K562 (cell line): Measurements from ENCODE around the gene RPS2. TPM values are rescaled to one million over a fixed set of nuclear protein-coding genes. Genes with fewer than 3 reads are reported as not detected.

Source experiments
- BACH1 ChIP-seq: fragments of 200-800 bp; sonication (Bioruptor generic); IDR thresholded peaks from 2 replicates; pipeline ENCODE4 v1.6.1; 2016; ENCODE audit warnings: missing genetic modification characterization, missing compliant biosample characterization
- HCFC1 ChIP-seq: IDR thresholded peaks from 2 replicates; pipeline ENCODE4 v1.6.1; 2012; ENCODE audit warnings: low read depth, low read length, improper control_type of control experiment
- HNRNPK ChIP-seq: fragments of 200-400 bp; formaldehyde crosslinking; IDR thresholded peaks from one replicate; pipeline ENCODE4 v1.6.1; 2018; ENCODE audit warnings: mild to moderate bottlenecking, low read depth, low read length; ENCODE audit not compliant: poor library complexity, severe bottlenecking
- ILF3 ChIP-seq: fragments of 450-650 bp; IDR thresholded peaks from 2 replicates; pipeline ENCODE4 v1.6.1; 2018; ENCODE audit warnings: antibody characterized with exemption, mild to moderate bottlenecking, moderate library complexity, borderline replicate concordance
- KDM2B ChIP-seq: fragments of 250-450 bp; sonication (Bioruptor Pico); IDR thresholded peaks from 2 replicates; pipeline ENCODE4 v1.8.0; 2021; ENCODE audit warnings: mild to moderate bottlenecking, moderate library complexity
- KDM4B ChIP-seq, 2 experiments: fragments of 450-650 bp in 1 of 2; sonication (generic) in 1 of 2; IDR thresholded peaks; 2 replicates each; pipeline ENCODE4 v1.6.1; 2016 to 2017; ENCODE audit warnings: borderline replicate concordance in 2 of 2, antibody characterized with exemption in 1 of 2, low read depth in 1 of 2, mild to moderate bottlenecking in 1 of 2
- LARP7 ChIP-seq: fragments of 450-650 bp; IDR thresholded peaks from 2 replicates; pipeline ENCODE4 v1.6.1; 2016
- LCOR ChIP-seq: sonication (generic); formaldehyde crosslinking; IDR thresholded peaks from 2 replicates; pipeline ENCODE4 v1.8.0; 2022; ENCODE audit warnings: mild to moderate bottlenecking, missing genetic modification reagents
- PPARD ChIP-seq: fragments of 250-450 bp; sonication (Bioruptor Pico); IDR thresholded peaks from 2 replicates; pipeline ENCODE4 v1.8.0; 2022; ENCODE audit warnings: inconsistent platforms, mild to moderate bottlenecking, moderate library complexity
- TARDBP ChIP-seq: fragments of 450-650 bp; IDR thresholded peaks from 2 replicates; pipeline ENCODE4 v1.6.1; 2016
- ZNF212 ChIP-seq: fragments of 450-650 bp; formaldehyde crosslinking; IDR thresholded peaks from 2 replicates; pipeline ENCODE4 v1.4.0; 2020; ENCODE audit warnings: mild to moderate bottlenecking
- ZNF316 ChIP-seq: fragments of 450-650 bp; IDR thresholded peaks from 2 replicates; pipeline ENCODE4 v1.6.1; 2016
- polyA plus RNA-seq, 8 experiments: library from polyadenylated mRNA; depleted of rRNA in 4 of 8; stranded (reverse) in 5 of 8; unstranded in 3 of 8; fragments of >200 nt; fragmentation: Nextera tagmentation in 2 of 8; fragmentation: Illumina TruSeq in 1 of 8; extraction: Ambion mirVana in 2 of 8; extraction: Trizol in 1 of 8; gene quantifications; 2 replicates each; pipeline versions ENCODE4 v1.2.1 to v1.2.3, GENCODE V29; 2011 to 2014; ENCODE audit warnings: inconsistent platforms in 1 of 8, missing spikeins in 1 of 8
- total RNA-seq, 7 experiments: library from RNA; depleted of rRNA in 6 of 7; stranded (reverse); fragments of >200 nt in 6 of 7; fragmentation: Illumina TruSeq in 2 of 7; extraction: Trizol in 2 of 7; gene quantifications; 2 replicates each; pipeline versions ENCODE4 v1.2.1 to v1.2.3, GENCODE V29; 2011 to 2021; ENCODE audit warnings: low replicate concordance in 1 of 7
- TF ChIP-seq, protein P1 (sequence below): fragments of 450-650 bp; conservative IDR thresholded peaks from 2 replicates; pipeline ENCODE4 v1.6.1; 2016; ENCODE audit warnings: missing genetic modification characterization, low read depth, mild to moderate bottlenecking, missing compliant biosample characterization, moderate library complexity
- TF ChIP-seq, protein P2 (sequence below), 3 experiments: IDR thresholded peaks in 2 of 3; conservative IDR thresholded peaks in 1 of 3; 2 replicates each; pipeline ENCODE4 v1.5.1; 2011 to 2012; ENCODE audit warnings: low read length in 3 of 3, mild to moderate bottlenecking in 3 of 3, control low read depth in 2 of 3, improper control_type of control experiment in 1 of 3, inconsistent platforms in 1 of 3, low read depth in 1 of 3, mixed read lengths in 1 of 3, moderate library complexity in 1 of 3; ENCODE audit not compliant: insufficient read depth in 2 of 3
- TF ChIP-seq, protein P3 (sequence below), 2 experiments: IDR thresholded peaks; 2 replicates each; pipeline ENCODE4 v1.6.1; 2012; ENCODE audit warnings: improper control_type of control experiment in 2 of 2, low read depth in 2 of 2, low read length in 2 of 2, borderline replicate concordance in 1 of 2
- TF ChIP-seq, protein P4 (sequence below): fragments of 250-450 bp; sonication (Bioruptor Pico); IDR thresholded peaks from 2 replicates; pipeline ENCODE4 v1.8.0; 2022; ENCODE audit warnings: inconsistent platforms, mild to moderate bottlenecking, moderate library complexity, borderline replicate concordance
- TF ChIP-seq, protein P5 (sequence below): sonication (generic); formaldehyde crosslinking; IDR thresholded peaks from 2 replicates; pipeline ENCODE4 v1.8.0; 2023; ENCODE audit warnings: mild to moderate bottlenecking, missing genetic modification reagents
- TF ChIP-seq, protein P6 (sequence below): fragments of 250-450 bp; sonication (Bioruptor Pico); IDR thresholded peaks from 2 replicates; pipeline ENCODE4 v1.8.0; 2021; ENCODE audit warnings: mild to moderate bottlenecking, moderate library complexity

The RPS2 gene
- total and polyA plus RNA-seq, 9 of the 15 experiments (the other 6 are each of a cell fraction or from before 2014, with no cell fraction given): 834 to 4,794 (median 3,793) TPM

DNA sequence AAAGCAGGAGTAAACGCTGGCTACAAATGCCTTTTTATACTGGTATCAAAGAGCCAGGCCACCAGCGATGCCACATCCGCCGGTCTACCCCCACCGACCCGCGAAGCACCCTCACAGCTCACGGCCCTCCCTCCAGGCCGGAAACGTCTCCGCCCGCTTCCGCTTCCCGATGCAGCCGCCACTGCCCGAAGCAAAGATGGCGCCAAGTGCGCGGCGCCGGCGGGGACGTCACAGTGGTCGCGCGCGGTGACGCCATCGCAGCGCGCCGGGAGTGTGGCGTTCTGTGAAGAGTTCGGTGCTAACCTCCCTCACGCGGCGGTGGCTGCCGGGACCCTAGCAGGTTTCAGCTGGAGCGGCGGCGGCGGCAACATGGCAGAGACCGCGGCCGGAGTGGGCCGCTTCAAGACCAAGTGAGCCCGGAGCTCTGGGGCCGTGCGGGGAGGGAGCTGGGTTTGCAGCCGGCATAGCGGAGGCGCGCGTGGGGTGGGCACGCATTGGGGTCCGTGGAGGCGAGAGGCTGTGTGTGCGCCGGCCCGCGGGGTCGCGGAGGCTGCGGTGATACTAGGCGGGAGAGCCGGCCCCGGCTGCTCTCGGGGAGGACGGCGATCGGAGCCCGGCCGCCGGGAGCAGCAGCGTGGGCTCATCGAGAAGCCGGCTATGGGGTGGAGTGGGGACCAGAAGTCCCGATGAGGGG is 7.3 kb upstream of the RPS2 start, which contains the start of gene TBL3 (continued):
- TF ChIP-seq, protein P1, sequence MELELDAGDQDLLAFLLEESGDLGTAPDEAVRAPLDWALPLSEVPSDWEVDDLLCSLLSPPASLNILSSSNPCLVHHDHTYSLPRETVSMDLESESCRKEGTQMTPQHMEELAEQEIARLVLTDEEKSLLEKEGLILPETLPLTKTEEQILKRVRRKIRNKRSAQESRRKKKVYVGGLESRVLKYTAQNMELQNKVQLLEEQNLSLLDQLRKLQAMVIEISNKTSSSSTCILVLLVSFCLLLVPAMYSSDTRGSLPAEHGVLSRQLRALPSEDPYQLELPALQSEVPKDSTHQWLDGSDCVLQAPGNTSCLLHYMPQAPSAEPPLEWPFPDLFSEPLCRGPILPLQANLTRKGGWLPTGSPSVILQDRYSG (tag): no peak
- no peak; the same call in 1 of the 2 replicates for TF ChIP-seq ILF3
- peak; percentile 100 for TF ChIP-seq HCFC1
- peak; percentile 92 for TF ChIP-seq LCOR (CRISPR knock-in tag)
- TF ChIP-seq TARDBP: peak; percentile 15; the same call in 1 of the 2 replicates
- TF ChIP-seq ZNF212 (CRISPR knock-in tag): 0 out of 2 replicates have a peak, but pooled peaks have one; percentile 4
- TF ChIP-seq KDM4B (IDR thresholded peaks at IDR 0.05; ENCODE audit: borderline replicate concordance in 2 of 2, low read depth in 1 of 2): peak in 1 of 2 experiments; percentile 94; a peak in 2 of 4 replicates
- TF ChIP-seq, protein P2, sequence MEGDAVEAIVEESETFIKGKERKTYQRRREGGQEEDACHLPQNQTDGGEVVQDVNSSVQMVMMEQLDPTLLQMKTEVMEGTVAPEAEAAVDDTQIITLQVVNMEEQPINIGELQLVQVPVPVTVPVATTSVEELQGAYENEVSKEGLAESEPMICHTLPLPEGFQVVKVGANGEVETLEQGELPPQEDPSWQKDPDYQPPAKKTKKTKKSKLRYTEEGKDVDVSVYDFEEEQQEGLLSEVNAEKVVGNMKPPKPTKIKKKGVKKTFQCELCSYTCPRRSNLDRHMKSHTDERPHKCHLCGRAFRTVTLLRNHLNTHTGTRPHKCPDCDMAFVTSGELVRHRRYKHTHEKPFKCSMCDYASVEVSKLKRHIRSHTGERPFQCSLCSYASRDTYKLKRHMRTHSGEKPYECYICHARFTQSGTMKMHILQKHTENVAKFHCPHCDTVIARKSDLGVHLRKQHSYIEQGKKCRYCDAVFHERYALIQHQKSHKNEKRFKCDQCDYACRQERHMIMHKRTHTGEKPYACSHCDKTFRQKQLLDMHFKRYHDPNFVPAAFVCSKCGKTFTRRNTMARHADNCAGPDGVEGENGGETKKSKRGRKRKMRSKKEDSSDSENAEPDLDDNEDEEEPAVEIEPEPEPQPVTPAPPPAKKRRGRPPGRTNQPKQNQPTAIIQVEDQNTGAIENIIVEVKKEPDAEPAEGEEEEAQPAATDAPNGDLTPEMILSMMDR (IDR thresholded peaks at IDR 0.05 in 2 of 3, conservative IDR thresholded peaks at IDR 0.05 in 1 of 3; ENCODE audit: insufficient read depth in 2 of 3, low read depth in 1 of 3, low read length in 3 of 3): peak in 2 of 3 experiments; percentile 15 to 24; a peak in 1 of 6 replicates
- no peak for TF ChIP-seq KDM2B
- no peak for TF ChIP-seq PPARD
- no peak for TF ChIP-seq BACH1 (tag)
- TF ChIP-seq HNRNPK: no peak
- TF ChIP-seq, protein P3, sequence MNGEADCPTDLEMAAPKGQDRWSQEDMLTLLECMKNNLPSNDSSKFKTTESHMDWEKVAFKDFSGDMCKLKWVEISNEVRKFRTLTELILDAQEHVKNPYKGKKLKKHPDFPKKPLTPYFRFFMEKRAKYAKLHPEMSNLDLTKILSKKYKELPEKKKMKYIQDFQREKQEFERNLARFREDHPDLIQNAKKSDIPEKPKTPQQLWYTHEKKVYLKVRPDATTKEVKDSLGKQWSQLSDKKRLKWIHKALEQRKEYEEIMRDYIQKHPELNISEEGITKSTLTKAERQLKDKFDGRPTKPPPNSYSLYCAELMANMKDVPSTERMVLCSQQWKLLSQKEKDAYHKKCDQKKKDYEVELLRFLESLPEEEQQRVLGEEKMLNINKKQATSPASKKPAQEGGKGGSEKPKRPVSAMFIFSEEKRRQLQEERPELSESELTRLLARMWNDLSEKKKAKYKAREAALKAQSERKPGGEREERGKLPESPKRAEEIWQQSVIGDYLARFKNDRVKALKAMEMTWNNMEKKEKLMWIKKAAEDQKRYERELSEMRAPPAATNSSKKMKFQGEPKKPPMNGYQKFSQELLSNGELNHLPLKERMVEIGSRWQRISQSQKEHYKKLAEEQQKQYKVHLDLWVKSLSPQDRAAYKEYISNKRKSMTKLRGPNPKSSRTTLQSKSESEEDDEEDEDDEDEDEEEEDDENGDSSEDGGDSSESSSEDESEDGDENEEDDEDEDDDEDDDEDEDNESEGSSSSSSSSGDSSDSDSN (IDR thresholded peaks at IDR 0.05; ENCODE audit: borderline replicate concordance in 1 of 2, low read depth in 2 of 2, low read length in 2 of 2): no peak
- TF ChIP-seq, protein P4, sequence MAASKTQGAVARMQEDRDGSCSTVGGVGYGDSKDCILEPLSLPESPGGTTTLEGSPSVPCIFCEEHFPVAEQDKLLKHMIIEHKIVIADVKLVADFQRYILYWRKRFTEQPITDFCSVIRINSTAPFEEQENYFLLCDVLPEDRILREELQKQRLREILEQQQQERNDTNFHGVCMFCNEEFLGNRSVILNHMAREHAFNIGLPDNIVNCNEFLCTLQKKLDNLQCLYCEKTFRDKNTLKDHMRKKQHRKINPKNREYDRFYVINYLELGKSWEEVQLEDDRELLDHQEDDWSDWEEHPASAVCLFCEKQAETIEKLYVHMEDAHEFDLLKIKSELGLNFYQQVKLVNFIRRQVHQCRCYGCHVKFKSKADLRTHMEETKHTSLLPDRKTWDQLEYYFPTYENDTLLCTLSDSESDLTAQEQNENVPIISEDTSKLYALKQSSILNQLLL: no peak
- no peak for TF ChIP-seq ZNF316
- TF ChIP-seq, protein P5, sequence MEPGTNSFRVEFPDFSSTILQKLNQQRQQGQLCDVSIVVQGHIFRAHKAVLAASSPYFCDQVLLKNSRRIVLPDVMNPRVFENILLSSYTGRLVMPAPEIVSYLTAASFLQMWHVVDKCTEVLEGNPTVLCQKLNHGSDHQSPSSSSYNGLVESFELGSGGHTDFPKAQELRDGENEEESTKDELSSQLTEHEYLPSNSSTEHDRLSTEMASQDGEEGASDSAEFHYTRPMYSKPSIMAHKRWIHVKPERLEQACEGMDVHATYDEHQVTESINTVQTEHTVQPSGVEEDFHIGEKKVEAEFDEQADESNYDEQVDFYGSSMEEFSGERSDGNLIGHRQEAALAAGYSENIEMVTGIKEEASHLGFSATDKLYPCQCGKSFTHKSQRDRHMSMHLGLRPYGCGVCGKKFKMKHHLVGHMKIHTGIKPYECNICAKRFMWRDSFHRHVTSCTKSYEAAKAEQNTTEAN (CRISPR knock-in tag): 0 out of 2 replicates have a peak, but pooled peaks have one; percentile 14
- TF ChIP-seq, protein P6, sequence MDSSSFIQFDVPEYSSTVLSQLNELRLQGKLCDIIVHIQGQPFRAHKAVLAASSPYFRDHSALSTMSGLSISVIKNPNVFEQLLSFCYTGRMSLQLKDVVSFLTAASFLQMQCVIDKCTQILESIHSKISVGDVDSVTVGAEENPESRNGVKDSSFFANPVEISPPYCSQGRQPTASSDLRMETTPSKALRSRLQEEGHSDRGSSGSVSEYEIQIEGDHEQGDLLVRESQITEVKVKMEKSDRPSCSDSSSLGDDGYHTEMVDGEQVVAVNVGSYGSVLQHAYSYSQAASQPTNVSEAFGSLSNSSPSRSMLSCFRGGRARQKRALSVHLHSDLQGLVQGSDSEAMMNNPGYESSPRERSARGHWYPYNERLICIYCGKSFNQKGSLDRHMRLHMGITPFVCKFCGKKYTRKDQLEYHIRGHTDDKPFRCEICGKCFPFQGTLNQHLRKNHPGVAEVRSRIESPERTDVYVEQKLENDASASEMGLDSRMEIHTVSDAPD (CRISPR knock-in tag): no peak
- no peak for TF ChIP-seq LARP7
